HEK293 (cell line): ENCODE measurements around the gene TRUB1.

Experiments
- CTCF ChIA-PET: fragments of 350-600 bp; formaldehyde crosslinking; extraction: SDS; loops from one replicate; lab custom pipeline; 2021; ENCODE audit warnings: antibody characterized with exemption; lab: Yijun Ruan, JAX
- POLR2A ChIA-PET: fragments of 300-600 bp; formaldehyde crosslinking; extraction: SDS; loops from one replicate; lab custom pipeline; 2020; ENCODE audit warnings: antibody characterized with exemption, inconsistent platforms; lab: Yijun Ruan, JAX
- H3K27ac ChIP-seq: fragments of 200-500 bp; sonication (Bioruptor generic); 2 replicates; pipeline ENCODE4 v1.5.1; 2014; ENCODE audit warnings: low read depth, low read length, control low read depth, inconsistent platforms; ENCODE audit errors: extremely low read depth
- H3K36me3 ChIP-seq, 2 experiments: fragments of 200-500 bp in 1 of 2; sonication (Bioruptor generic) in 1 of 2; 1 replicate in 1 of 2; 2 replicates in 1 of 2; pipeline ENCODE4 v1.5.1; 2014 to 2017; ENCODE audit warnings: inconsistent platforms in 2 of 2, low read length in 2 of 2; ENCODE audit not compliant: control insufficient read depth in 2 of 2, insufficient read depth in 1 of 2
- H3K4me1 ChIP-seq: fragments of 200-500 bp; sonication (Bioruptor generic); 2 replicates; pipeline ENCODE4 v1.5.1; 2014; ENCODE audit warnings: mild to moderate bottlenecking, low read length, inconsistent platforms; ENCODE audit not compliant: control insufficient read depth, insufficient read depth
- H3K4me3 ChIP-seq: 2 replicates; pipeline ENCODE4 v1.5.1; 2011; ENCODE audit warnings: low read depth, mild to moderate bottlenecking, control low read depth, low read length, moderate library complexity
- H3K9me3 ChIP-seq: fragments of 200-500 bp; sonication (Bioruptor generic); 2 replicates; pipeline ENCODE4 v1.5.1; 2014; ENCODE audit warnings: low read depth, low read length, inconsistent platforms; ENCODE audit not compliant: control insufficient read depth, insufficient read depth
- GLIS1 ChIP-seq: fragments of 450-650 bp; formaldehyde crosslinking; IDR thresholded peaks from 2 replicates; pipeline ENCODE4 v1.5.1; 2016; ENCODE audit warnings: missing biosample characterization, missing genetic modification characterization
- GLIS2 ChIP-seq: fragments of 450-650 bp; formaldehyde crosslinking; IDR thresholded peaks from 2 replicates; pipeline ENCODE4 v1.5.1; 2016; ENCODE audit warnings: missing biosample characterization, missing genetic modification characterization
- KLF17 ChIP-seq: fragments of 450-650 bp; formaldehyde crosslinking; IDR thresholded peaks from 2 replicates; pipeline ENCODE4 v1.5.1; 2016; ENCODE audit warnings: missing biosample characterization, missing genetic modification characterization
- KLF8 ChIP-seq: fragments of 450-650 bp; formaldehyde crosslinking; IDR thresholded peaks from 2 replicates; pipeline ENCODE4 v1.5.1; 2016; ENCODE audit warnings: missing biosample characterization, missing genetic modification characterization
- SCRT2 ChIP-seq: fragments of 450-650 bp; formaldehyde crosslinking; IDR thresholded peaks from 2 replicates; pipeline ENCODE4 v1.5.1; 2016; ENCODE audit warnings: missing biosample characterization, missing genetic modification characterization
- WT1 ChIP-seq: fragments of 450-650 bp; formaldehyde crosslinking; IDR thresholded peaks from 2 replicates; pipeline ENCODE4 v1.5.1; 2016; ENCODE audit warnings: missing biosample characterization, missing genetic modification characterization
- ZBTB44 ChIP-seq: fragments of 450-650 bp; IDR thresholded peaks from 2 replicates; pipeline ENCODE4 v1.5.1; 2018; ENCODE audit warnings: missing biosample characterization, mild to moderate bottlenecking, missing genetic modification characterization
- ZBTB48 ChIP-seq: fragments of 450-650 bp; formaldehyde crosslinking; IDR thresholded peaks from 2 replicates; pipeline ENCODE4 v1.5.1; 2016; ENCODE audit warnings: missing biosample characterization, missing genetic modification characterization
- ZFHX2 ChIP-seq: fragments of 450-650 bp; formaldehyde crosslinking; conservative IDR thresholded peaks from 2 replicates; pipeline ENCODE4 v1.5.1; 2016; ENCODE audit warnings: missing biosample characterization, missing genetic modification characterization
- ZFP37 ChIP-seq: fragments of 450-650 bp; formaldehyde crosslinking; IDR thresholded peaks from 2 replicates; pipeline ENCODE4 v1.5.1; 2016; ENCODE audit warnings: missing biosample characterization, missing genetic modification characterization
- ZNF146 ChIP-seq: fragments of 450-650 bp; formaldehyde crosslinking; IDR thresholded peaks from 2 replicates; pipeline ENCODE4 v1.5.1; 2016; ENCODE audit warnings: missing biosample characterization, missing genetic modification characterization
- ZNF18 ChIP-seq: fragments of 450-650 bp; formaldehyde crosslinking; IDR thresholded peaks from 2 replicates; pipeline ENCODE4 v1.5.1; 2016; ENCODE audit warnings: missing biosample characterization, missing genetic modification characterization
- ZNF221 ChIP-seq: fragments of 450-650 bp; formaldehyde crosslinking; IDR thresholded peaks from 2 replicates; pipeline ENCODE4 v1.5.1; 2017; ENCODE audit warnings: missing biosample characterization, missing genetic modification characterization, borderline replicate concordance
- ZNF23 ChIP-seq: fragments of 450-650 bp; formaldehyde crosslinking; IDR thresholded peaks from 2 replicates; pipeline ENCODE4 v1.5.1; 2016; ENCODE audit warnings: missing biosample characterization, missing genetic modification characterization, borderline replicate concordance
- ZNF324 ChIP-seq: fragments of 450-650 bp; formaldehyde crosslinking; IDR thresholded peaks from 2 replicates; pipeline ENCODE4 v1.5.1; 2016; ENCODE audit warnings: missing biosample characterization, missing genetic modification characterization
- ZNF37A ChIP-seq: fragments of 450-650 bp; IDR thresholded peaks from 2 replicates; pipeline ENCODE4 v1.5.1; 2018; ENCODE audit warnings: missing biosample characterization, missing genetic modification characterization
- ZNF449 ChIP-seq: fragments of 450-650 bp; formaldehyde crosslinking; IDR thresholded peaks from 2 replicates; pipeline ENCODE4 v1.5.1; 2017; ENCODE audit warnings: missing biosample characterization, mild to moderate bottlenecking, missing genetic modification characterization, moderate library complexity
- ZNF501 ChIP-seq: fragments of 450-650 bp; formaldehyde crosslinking; IDR thresholded peaks from 2 replicates; pipeline ENCODE4 v1.5.1; 2016; ENCODE audit warnings: missing biosample characterization, missing genetic modification characterization
- ZNF514 ChIP-seq: fragments of 450-650 bp; formaldehyde crosslinking; IDR thresholded peaks from 2 replicates; pipeline ENCODE4 v1.5.1; 2016; ENCODE audit warnings: missing biosample characterization, missing genetic modification characterization
- ZNF558 ChIP-seq: fragments of 450-650 bp; formaldehyde crosslinking; IDR thresholded peaks from 2 replicates; pipeline ENCODE4 v1.5.1; 2016; ENCODE audit warnings: missing biosample characterization, missing genetic modification characterization
- ZNF621 ChIP-seq: fragments of 450-650 bp; formaldehyde crosslinking; IDR thresholded peaks from 2 replicates; pipeline ENCODE4 v1.5.1; 2017; ENCODE audit warnings: missing biosample characterization, missing genetic modification characterization
- ZNF624 ChIP-seq: fragments of 450-650 bp; formaldehyde crosslinking; IDR thresholded peaks from 2 replicates; pipeline ENCODE4 v1.5.1; 2017; ENCODE audit warnings: missing biosample characterization, missing genetic modification characterization
- ZNF658 ChIP-seq: fragments of 450-650 bp; formaldehyde crosslinking; IDR thresholded peaks from 2 replicates; pipeline ENCODE4; 2016; ENCODE audit warnings: missing biosample characterization, missing genetic modification characterization
- TF ChIP-seq, protein P1 (sequence below): fragments of 450-650 bp; formaldehyde crosslinking; IDR thresholded peaks from 2 replicates; pipeline ENCODE4 v1.5.1; 2017; ENCODE audit warnings: missing biosample characterization, missing genetic modification characterization
- TF ChIP-seq, protein P2 (sequence below): fragments of 450-650 bp; formaldehyde crosslinking; IDR thresholded peaks from 2 replicates; pipeline ENCODE4 v1.5.1; 2016; ENCODE audit warnings: missing biosample characterization, missing genetic modification characterization, low read depth

The TRUB1 gene

DNA sequence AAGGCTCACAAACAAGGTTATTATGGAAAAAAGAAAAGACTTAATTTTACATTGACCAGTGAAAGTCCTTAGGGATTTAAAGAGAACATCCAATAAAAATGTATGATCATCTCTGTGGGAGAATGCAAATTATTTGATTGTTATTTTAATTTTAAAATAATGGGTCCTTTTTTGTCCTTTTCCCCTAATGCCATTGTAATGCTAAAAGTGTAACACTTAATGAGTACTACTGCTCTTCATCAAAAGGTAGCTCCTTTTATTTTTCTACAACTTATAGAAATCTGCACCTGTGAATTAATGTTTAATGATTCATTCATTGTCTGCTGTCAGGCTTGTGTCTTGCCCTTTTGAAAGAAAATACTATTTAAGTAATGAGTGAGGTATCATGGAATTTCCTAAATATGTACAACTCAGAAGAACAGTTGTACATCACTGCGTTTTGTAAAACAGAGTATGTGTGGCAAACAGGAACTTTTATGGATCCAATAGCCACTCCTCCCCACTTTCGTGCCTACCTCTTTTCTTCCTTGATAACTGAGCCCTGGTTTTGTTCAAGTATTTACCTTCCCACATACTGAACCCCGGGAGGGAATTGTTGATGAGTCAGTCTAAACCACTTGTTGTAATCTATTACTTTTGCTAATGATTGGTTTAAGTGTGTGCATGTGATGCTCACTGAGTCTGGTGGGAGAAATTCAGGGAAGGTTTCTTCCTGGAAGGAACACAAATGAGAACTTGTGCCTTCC lies 19.9 kb upstream of the TRUB1 start:
- ChIA-PET CTCF (no interaction called here), POLR2A (no interaction called here)
- no peak overlapping the region for H3K27ac ChIP-seq
- no peaks in the 10 kb centered on the region for H3K9me3 ChIP-seq
- no peak overlapping the region for H3K4me3 ChIP-seq
- no peaks in the 10 kb centered on the region for H3K36me3 ChIP-seq
- no peak for TF ChIP-seq KLF17
- TF ChIP-seq WT1 (tag by site-specific recombination): no peak
- no peak for TF ChIP-seq ZNF658
- TF ChIP-seq ZBTB44 (tag by site-specific recombination): no peak
- TF ChIP-seq SCRT2 (tag by site-specific recombination): peak; percentile 78
- 0 out of 2 replicates have a peak, but pooled peaks have one; percentile 19 for TF ChIP-seq ZFHX2 (tag by site-specific recombination)
- TF ChIP-seq ZNF624 (tag by site-specific recombination): no peak
- peak; percentile 70 for TF ChIP-seq GLIS1 (tag by site-specific recombination)
- TF ChIP-seq, protein P1, sequence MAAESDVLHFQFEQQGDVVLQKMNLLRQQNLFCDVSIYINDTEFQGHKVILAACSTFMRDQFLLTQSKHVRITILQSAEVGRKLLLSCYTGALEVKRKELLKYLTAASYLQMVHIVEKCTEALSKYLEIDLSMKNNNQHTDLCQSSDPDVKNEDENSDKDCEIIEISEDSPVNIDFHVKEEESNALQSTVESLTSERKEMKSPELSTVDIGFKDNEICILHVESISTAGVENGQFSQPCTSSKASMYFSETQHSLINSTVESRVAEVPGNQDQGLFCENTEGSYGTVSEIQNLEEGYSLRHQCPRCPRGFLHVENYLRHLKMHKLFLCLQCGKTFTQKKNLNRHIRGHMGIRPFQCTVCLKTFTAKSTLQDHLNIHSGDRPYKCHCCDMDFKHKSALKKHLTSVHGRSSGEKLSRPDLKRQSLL: 0 out of 2 replicates have a peak, but pooled peaks have one; percentile 1
- TF ChIP-seq ZNF18 (tag by site-specific recombination): no peak
- TF ChIP-seq ZBTB48: no peak
- H3K4me1 ChIP-seq: no peaks in the 10 kb centered on the region

- H3K27ac ChIP-seq: no peak overlapping the region
- H3K36me3 ChIP-seq: no peaks in the 10 kb centered on the region
- peaks cover 3% of the 10 kb centered on the region; the same call in 1 of the 2 replicates for H3K4me1 ChIP-seq
- no peaks in the 10 kb centered on the region for H3K9me3 ChIP-seq
- H3K4me3 ChIP-seq: no peak overlapping the region
- CTCF ChIA-PET: interaction anchor here (0.6 kb wide), 1 partner anchor 39 kb away, joined by 3 read pairs; no protein-coding TSS in a partner anchor
- POLR2A ChIA-PET: no interaction called here
- TF ChIP-seq ZNF621 (tag by site-specific recombination): no peak
- no peak for TF ChIP-seq ZNF23
- TF ChIP-seq ZFP37 (tag by site-specific recombination): no peak
- no peak for TF ChIP-seq ZNF37A (tag by site-specific recombination)
- TF ChIP-seq, protein P2, sequence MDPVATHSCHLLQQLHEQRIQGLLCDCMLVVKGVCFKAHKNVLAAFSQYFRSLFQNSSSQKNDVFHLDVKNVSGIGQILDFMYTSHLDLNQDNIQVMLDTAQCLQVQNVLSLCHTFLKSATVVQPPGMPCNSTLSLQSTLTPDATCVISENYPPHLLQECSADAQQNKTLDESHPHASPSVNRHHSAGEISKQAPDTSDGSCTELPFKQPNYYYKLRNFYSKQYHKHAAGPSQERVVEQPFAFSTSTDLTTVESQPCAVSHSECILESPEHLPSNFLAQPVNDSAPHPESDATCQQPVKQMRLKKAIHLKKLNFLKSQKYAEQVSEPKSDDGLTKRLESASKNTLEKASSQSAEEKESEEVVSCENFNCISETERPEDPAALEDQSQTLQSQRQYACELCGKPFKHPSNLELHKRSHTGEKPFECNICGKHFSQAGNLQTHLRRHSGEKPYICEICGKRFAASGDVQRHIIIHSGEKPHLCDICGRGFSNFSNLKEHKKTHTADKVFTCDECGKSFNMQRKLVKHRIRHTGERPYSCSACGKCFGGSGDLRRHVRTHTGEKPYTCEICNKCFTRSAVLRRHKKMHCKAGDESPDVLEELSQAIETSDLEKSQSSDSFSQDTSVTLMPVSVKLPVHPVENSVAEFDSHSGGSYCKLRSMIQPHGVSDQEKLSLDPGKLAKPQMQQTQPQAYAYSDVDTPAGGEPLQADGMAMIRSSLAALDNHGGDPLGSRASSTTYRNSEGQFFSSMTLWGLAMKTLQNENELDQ (tag by site-specific recombination): no peak
- TF ChIP-seq ZNF449: no peak
- TF ChIP-seq ZBTB44 (tag by site-specific recombination): no peak
- TF ChIP-seq ZNF146 (tag by site-specific recombination): no peak
- TF ChIP-seq ZNF501 (tag by site-specific recombination): no peak
- no peak for TF ChIP-seq ZNF514 (tag by site-specific recombination)
- no peak for TF ChIP-seq KLF8 (tag by site-specific recombination)
- no peak for TF ChIP-seq ZNF558
- TF ChIP-seq GLIS2 (tag by site-specific recombination): no peak
- TF ChIP-seq ZNF324 (tag by site-specific recombination): no peak
- no peak for TF ChIP-seq ZNF221 (tag by site-specific recombination)
Measured at GRCh38 chr10:114920459-114920858, 17.5 kb upstream of the TRUB1 start.
